Panc1 (cell line): ENCODE data around the gene VRTN.
A peak's percentile ranks its signal among the peaks of the same experiment; 100 is the strongest.

Experiments
- POLR2AphosphoS5 ChIP-seq: IDR thresholded peaks from 2 replicates; pipeline ENCODE4 v1.6.1; 2012; ENCODE audit warnings: mild to moderate bottlenecking, low read depth, low read length, moderate library complexity
- TF ChIP-seq, protein P1 (sequence below): fragments of 450-650 bp; IDR thresholded peaks from 2 replicates; pipeline ENCODE4 v1.5.1; 2017; ENCODE audit warnings: mild to moderate bottlenecking

DNA sequence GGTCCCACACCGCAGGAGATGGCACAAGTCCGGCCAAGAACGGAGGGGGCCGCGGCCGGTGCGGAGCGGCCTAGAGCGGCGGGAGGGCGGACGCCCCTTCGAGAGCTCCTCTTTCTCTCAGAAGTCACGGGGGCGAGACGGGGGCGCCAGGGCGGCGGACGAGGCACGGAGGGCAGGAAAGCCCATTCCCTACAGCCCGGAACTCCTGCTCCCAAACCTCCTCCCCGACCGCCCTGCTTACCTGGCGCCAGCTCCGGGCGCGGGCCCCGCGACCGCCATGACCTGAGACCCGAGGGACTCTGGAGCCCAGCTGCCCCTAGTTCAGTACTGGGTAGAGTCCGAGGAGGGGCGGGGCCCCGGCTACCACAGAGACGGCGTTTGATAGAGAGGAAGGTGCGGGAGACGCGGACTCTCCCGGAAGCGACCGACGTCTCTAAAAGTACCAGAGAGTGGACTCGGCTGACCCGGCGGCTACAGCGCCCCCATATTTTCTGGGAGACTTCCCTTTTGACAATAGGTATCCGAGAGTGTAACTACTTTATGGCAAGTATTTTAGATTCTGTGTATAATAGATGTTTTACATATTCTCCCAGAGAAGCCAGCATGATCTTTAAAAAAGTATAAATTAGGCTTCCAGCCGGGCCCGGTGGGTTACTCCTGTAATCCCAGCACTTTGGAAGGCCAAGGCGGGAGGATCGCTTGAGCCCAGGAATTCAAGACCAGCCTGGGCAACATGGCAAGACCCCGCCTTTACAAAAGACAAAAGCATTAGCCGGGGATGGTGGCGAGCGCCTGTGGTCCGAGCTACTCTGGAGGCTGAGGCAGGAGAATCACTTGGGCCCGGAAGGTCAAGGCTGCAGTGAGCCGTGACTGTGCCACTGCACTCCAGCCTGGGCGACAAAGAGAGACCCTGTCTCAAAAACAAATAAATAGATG is 45.4 kb upstream of the VRTN start, which contains the start of gene ABCD4:
- TF ChIP-seq POLR2AphosphoS5 = peak; percentile 52; the same call in 1 of the 2 replicates
- TF ChIP-seq, protein P1, sequence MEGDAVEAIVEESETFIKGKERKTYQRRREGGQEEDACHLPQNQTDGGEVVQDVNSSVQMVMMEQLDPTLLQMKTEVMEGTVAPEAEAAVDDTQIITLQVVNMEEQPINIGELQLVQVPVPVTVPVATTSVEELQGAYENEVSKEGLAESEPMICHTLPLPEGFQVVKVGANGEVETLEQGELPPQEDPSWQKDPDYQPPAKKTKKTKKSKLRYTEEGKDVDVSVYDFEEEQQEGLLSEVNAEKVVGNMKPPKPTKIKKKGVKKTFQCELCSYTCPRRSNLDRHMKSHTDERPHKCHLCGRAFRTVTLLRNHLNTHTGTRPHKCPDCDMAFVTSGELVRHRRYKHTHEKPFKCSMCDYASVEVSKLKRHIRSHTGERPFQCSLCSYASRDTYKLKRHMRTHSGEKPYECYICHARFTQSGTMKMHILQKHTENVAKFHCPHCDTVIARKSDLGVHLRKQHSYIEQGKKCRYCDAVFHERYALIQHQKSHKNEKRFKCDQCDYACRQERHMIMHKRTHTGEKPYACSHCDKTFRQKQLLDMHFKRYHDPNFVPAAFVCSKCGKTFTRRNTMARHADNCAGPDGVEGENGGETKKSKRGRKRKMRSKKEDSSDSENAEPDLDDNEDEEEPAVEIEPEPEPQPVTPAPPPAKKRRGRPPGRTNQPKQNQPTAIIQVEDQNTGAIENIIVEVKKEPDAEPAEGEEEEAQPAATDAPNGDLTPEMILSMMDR = peak; percentile 85
